SK-N-SH (cell line): ENCODE measurements around the gene GALR2. TPM values are rescaled to one million over a fixed set of nuclear protein-coding genes. Genes with fewer than 3 reads are reported as not detected.

Experiments
- CTCF ChIA-PET: fragments of 300-600, 350-600 bp; formaldehyde crosslinking; extraction: SDS; loops from one replicate; lab custom pipeline; 2021; lab: Yijun Ruan, JAX
- POLR2A ChIA-PET: fragments of 350-600 bp; sonication (Branson Sonifier 250); formaldehyde crosslinking; extraction: SDS; loops from one replicate; lab custom pipeline; 2020; ENCODE audit warnings: antibody characterized with exemption, inconsistent platforms; lab: Yijun Ruan, JAX
- DNase-seq: peaks from one replicate; pipeline ENCODE4 v3.0.0; 2012
- H2AFZ ChIP-seq: fragments of 200-600 bp; sonication (generic); 2 replicates; pipeline ENCODE4 v1.8.1; 2016; ENCODE audit warnings: antibody characterized with exemption, mild to moderate bottlenecking, low read depth
- H3F3A ChIP-seq: fragments of 200-600 bp; sonication (generic); replicated peaks from 2 replicates; pipeline ENCODE3; 2016; ENCODE audit warnings: antibody characterized with exemption, mild to moderate bottlenecking; ENCODE audit not compliant: insufficient read depth
- H3K27ac ChIP-seq, 2 experiments: fragments of 200-500 bp in 1 of 2; fragments of 200-600 bp in 1 of 2; sonication (Bioruptor generic) in 1 of 2; sonication (generic), shearing (Covaris generic) in 1 of 2; 2 replicates each; pipeline versions ENCODE4 v1.5.1 to v1.6.1; 2014 to 2016; ENCODE audit warnings: low read depth in 2 of 2, inconsistent platforms in 1 of 2, low read length in 1 of 2, mild to moderate bottlenecking in 1 of 2, mixed read lengths in 1 of 2
- H3K27me3 ChIP-seq: fragments of 200-600 bp; sonication (generic), shearing (Covaris generic); 2 replicates; pipeline ENCODE4 v1.6.1; 2016; ENCODE audit warnings: mixed run types; ENCODE audit not compliant: insufficient read depth
- H3K36me3 ChIP-seq, 2 experiments: fragments of 200-500 bp in 1 of 2; fragments of 200-600 bp in 1 of 2; sonication (Bioruptor generic) in 1 of 2; sonication (generic) in 1 of 2; replicated peaks in 1 of 2; 2 replicates each; pipeline versions ENCODE3 to v1.5.1; 2014 to 2016; ENCODE audit warnings: low read length in 1 of 2, mild to moderate bottlenecking in 1 of 2; ENCODE audit not compliant: insufficient read depth in 2 of 2, control insufficient read depth in 1 of 2
- H3K4me1 ChIP-seq, 2 experiments: fragments of 200-500 bp in 1 of 2; fragments of 200-600 bp in 1 of 2; sonication (Bioruptor generic) in 1 of 2; sonication (generic), shearing (Covaris generic) in 1 of 2; 2 replicates each; pipeline versions ENCODE4 v1.5.1 to v1.6.1; 2014 to 2016; ENCODE audit warnings: low read depth in 1 of 2, low read length in 1 of 2, mixed run types in 1 of 2; ENCODE audit not compliant: insufficient read depth in 2 of 2, control insufficient read depth in 1 of 2
- H3K4me2 ChIP-seq: fragments of 200-600 bp; sonication (generic), shearing (Covaris generic); 2 replicates; pipeline ENCODE4 v1.6.1; 2017; ENCODE audit warnings: mixed run types
- H3K4me3 ChIP-seq, 2 experiments: fragments of 200-500 bp in 1 of 2; fragments of 200-600 bp in 1 of 2; sonication (Bioruptor generic) in 1 of 2; sonication (generic), shearing (Covaris generic) in 1 of 2; 2 replicates each; pipeline versions ENCODE4 v1.5.1 to v1.8.1; 2014 to 2016; ENCODE audit warnings: low read depth in 2 of 2, inconsistent platforms in 1 of 2, low read length in 1 of 2, mild to moderate bottlenecking in 1 of 2, mixed read lengths in 1 of 2, moderate library complexity in 1 of 2
- H3K79me2 ChIP-seq: fragments of 200-600 bp; sonication (generic); 2 replicates; pipeline ENCODE4 v1.8.1; 2017; ENCODE audit warnings: mild to moderate bottlenecking; ENCODE audit not compliant: insufficient read depth
- H3K9ac ChIP-seq: fragments of 200-600 bp; sonication (generic); 2 replicates; pipeline ENCODE4 v1.6.1; 2017; ENCODE audit warnings: mixed run types
- H3K9me2 ChIP-seq: fragments of 200-600 bp; sonication (generic); 2 replicates; pipeline ENCODE4 v1.6.1; 2017; ENCODE audit warnings: mixed run types
- H3K9me3 ChIP-seq: fragments of 200-600 bp; sonication (generic); 2 replicates; pipeline ENCODE4 v1.6.1; 2017; ENCODE audit warnings: mixed run types, mild to moderate bottlenecking, moderate library complexity
- H4K20me1 ChIP-seq: fragments of 200-600 bp; sonication (generic); 2 replicates; pipeline ENCODE4 v1.6.1; 2017; ENCODE audit warnings: mild to moderate bottlenecking, mixed run types; ENCODE audit not compliant: insufficient read depth
- EP300 ChIP-seq, 2 experiments: IDR thresholded peaks; 2 replicates each; pipeline versions ENCODE4 v1.4.0 to v1.6.1; 2012; ENCODE audit warnings: borderline replicate concordance in 1 of 2, low read depth in 1 of 2, low read length in 1 of 2
- GABPA ChIP-seq: IDR thresholded peaks from 2 replicates; pipeline ENCODE4 v1.4.0; 2012; ENCODE audit warnings: low read depth, mild to moderate bottlenecking
- GATA2 ChIP-seq: sonication (generic); formaldehyde crosslinking; IDR thresholded peaks from 2 replicates; pipeline ENCODE4 v1.5.0; 2020; ENCODE audit warnings: mild to moderate bottlenecking, missing genetic modification reagents
- MEF2A ChIP-seq: IDR thresholded peaks from 2 replicates; pipeline ENCODE4 v1.4.0; 2012; ENCODE audit warnings: low read depth, borderline replicate concordance
- NRF1 ChIP-seq: IDR thresholded peaks from 2 replicates; pipeline ENCODE4 v1.6.1; 2012; ENCODE audit warnings: low read depth, mild to moderate bottlenecking, low read length
- RAD21 ChIP-seq: IDR thresholded peaks from 2 replicates; pipeline ENCODE4 v1.6.1; 2012; ENCODE audit warnings: mild to moderate bottlenecking, low read length
- RXRA ChIP-seq: IDR thresholded peaks from 2 replicates; pipeline ENCODE4 v1.4.0; 2012; ENCODE audit warnings: low read depth, mild to moderate bottlenecking, borderline replicate concordance
- SIN3A ChIP-seq: IDR thresholded peaks from 2 replicates; pipeline ENCODE4 v1.6.1; 2012; ENCODE audit warnings: low read depth, mild to moderate bottlenecking, low read length, moderate library complexity, borderline replicate concordance
- TEAD4 ChIP-seq: IDR thresholded peaks from 2 replicates; pipeline ENCODE4 v1.4.0; 2012; ENCODE audit warnings: mild to moderate bottlenecking, borderline replicate concordance; ENCODE audit not compliant: insufficient read depth
- YY1 ChIP-seq: IDR thresholded peaks from 2 replicates; pipeline ENCODE4 v1.4.0; 2012; ENCODE audit warnings: low read depth, mild to moderate bottlenecking
- WGBS: methylation state at CpG from one replicate; pipeline ENCODE4 v1.1.6; 2017; ENCODE audit warnings: low lambda C conversion rate; 5-methylcytosine and 5-hydroxymethylcytosine counted together
- polyA plus RNA-seq, 3 experiments: library from polyadenylated mRNA; depleted of rRNA; stranded (reverse); fragments of >200 nt; gene quantifications; 2 replicates each; pipeline ENCODE4 v1.2.3, GENCODE V29; 2012
- TF ChIP-seq, protein P1 (sequence below): IDR thresholded peaks from 2 replicates; pipeline ENCODE4 v1.4.0; 2012; ENCODE audit warnings: low read depth
- TF ChIP-seq, protein P2 (sequence below): fragments of 150-350 bp; IDR thresholded peaks from 2 replicates; pipeline ENCODE4 v1.6.1; 2017; ENCODE audit warnings: antibody characterized with exemption, low read length, low read depth, borderline replicate concordance
- TF ChIP-seq, protein P3 (sequence below): fragments of 200-600 bp; sonication (generic); IDR thresholded peaks from 2 replicates; pipeline ENCODE4 v1.6.1; 2017; ENCODE audit warnings: antibody characterized with exemption, mild to moderate bottlenecking, moderate library complexity

GALR2 gene
- polyA plus RNA-seq, 1 of the 3 experiments (the other 2 are of a cell fraction), result 0.05 TPM

DNA sequence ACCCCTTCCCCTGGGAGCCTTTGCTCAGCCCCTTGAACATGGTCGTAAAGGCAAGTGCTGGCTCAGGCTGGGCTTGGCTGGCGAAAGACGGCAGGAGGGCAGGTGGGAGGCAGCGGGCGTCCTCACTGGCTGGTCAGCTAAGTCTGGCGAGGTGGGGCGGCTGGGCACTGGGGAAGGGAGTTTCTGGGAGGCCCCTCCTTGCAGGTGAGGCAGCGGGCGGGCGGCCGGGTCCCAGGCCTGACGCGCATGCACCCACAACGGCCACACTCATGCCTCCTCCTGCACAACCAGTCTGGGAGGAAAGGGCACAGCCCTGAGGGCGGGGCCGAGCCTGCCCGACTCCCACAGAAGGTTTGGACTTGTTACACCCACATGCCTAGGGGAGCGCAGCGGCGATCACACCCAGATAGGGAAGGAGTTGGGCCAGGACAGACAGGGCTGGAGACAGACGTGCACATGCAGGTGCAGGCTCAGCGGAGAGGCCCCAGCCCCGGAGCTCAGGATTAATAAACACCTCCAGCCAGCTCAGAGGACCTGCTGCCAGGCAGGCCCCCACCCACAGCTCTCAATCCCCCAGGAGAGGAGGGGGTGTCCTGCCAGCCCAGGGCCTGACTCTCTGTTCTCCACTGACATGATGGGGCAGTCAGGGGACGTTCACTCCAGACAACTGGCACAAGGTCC is 47.3 kb upstream of the GALR2 start, which contains the start of gene EVPL:
EVPL (minus strand) TSS at position 148 of the 681 bp plus-strand sequence; CDS start at position 40, 108 bp downstream.
- Histone ChIP-seq H3K36me3 (no peaks in the 10 kb centered on the region), H3F3A (peaks cover 9% of the 10 kb centered on the region), H3K9me3 (no peaks in the 10 kb centered on the region), H3K4me2 (no peak within 1 kb of the TSS), H4K20me1 (no peaks in the 10 kb centered on the region), H3K27me3 (no peaks in the 10 kb centered on the region), H3K27ac (no peak within 1 kb of the TSS), H3K4me1 (peaks cover 9 to 13% of the 10 kb centered on the region in 2 experiments; a peak in 3 of 4 replicates), H3K9me2 (no peaks in the 10 kb centered on the region), H3K9ac (no peak within 1 kb of the TSS), H2AFZ (no peak within 1 kb of the TSS), H3K79me2 (no peaks in the 10 kb centered on the region), H3K4me3 (no peak within 1 kb of the TSS)
- 89% methylated on average over 23 of the region's 24 CpGs for WGBS
- ChIA-PET CTCF (interaction anchor here (1.1 to 13.5 kb wide), 4 partner anchors 10 to 252 kb away, joined by 3 to 133 read pairs (median 4); no protein-coding TSS in a partner anchor), POLR2A (interaction anchor here (0.6 kb wide), 1 partner anchor 9 kb away, joined by 7 read pairs; no protein-coding TSS in a partner anchor)
- TF ChIP-seq TEAD4 (no peak), MEF2A (no peak), YY1 (no peak), GABPA (no peak), SIN3A (no peak), NRF1 (no peak), RXRA (no peak), EP300 (IDR thresholded peaks at IDR 0.05; ENCODE audit: borderline replicate concordance in 1 of 2, low read depth in 1 of 2, low read length in 1 of 2) (no peak), GATA2 (CRISPR knock-in tag) (no peak)
- TF ChIP-seq, protein P1, sequence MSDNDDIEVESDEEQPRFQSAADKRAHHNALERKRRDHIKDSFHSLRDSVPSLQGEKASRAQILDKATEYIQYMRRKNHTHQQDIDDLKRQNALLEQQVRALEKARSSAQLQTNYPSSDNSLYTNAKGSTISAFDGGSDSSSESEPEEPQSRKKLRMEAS, result no peak
- DNase-seq, result no peak

GRCh38 chr17:76032073-76032779 is 42.4 kb upstream of the GALR2 start:
- Histone ChIP-seq H3K79me2 (no peaks in the 10 kb centered on the region), H3K27ac (no peak overlapping the region), H3K9me2 (no peaks in the 10 kb centered on the region), H3K9ac (no peak overlapping the region), H3K4me3 (no peak overlapping the region), H4K20me1 (no peaks in the 10 kb centered on the region), H3K27me3 (no peaks in the 10 kb centered on the region), H3K4me2 (no peak overlapping the region)
- ChIA-PET CTCF (interaction anchor here (0.7 to 13.5 kb wide), 9 partner anchors 12 to 353 kb away, joined by 3 to 133 read pairs (median 4); no protein-coding TSS in a partner anchor), POLR2A (no interaction called here)
- WGBS, result 80% methylated on average over 15 of the region's 20 CpGs
- TF ChIP-seq, protein P2, sequence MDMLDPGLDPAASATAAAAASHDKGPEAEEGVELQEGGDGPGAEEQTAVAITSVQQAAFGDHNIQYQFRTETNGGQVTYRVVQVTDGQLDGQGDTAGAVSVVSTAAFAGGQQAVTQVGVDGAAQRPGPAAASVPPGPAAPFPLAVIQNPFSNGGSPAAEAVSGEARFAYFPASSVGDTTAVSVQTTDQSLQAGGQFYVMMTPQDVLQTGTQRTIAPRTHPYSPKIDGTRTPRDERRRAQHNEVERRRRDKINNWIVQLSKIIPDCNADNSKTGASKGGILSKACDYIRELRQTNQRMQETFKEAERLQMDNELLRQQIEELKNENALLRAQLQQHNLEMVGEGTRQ, result no peak
- TF ChIP-seq, protein P3, sequence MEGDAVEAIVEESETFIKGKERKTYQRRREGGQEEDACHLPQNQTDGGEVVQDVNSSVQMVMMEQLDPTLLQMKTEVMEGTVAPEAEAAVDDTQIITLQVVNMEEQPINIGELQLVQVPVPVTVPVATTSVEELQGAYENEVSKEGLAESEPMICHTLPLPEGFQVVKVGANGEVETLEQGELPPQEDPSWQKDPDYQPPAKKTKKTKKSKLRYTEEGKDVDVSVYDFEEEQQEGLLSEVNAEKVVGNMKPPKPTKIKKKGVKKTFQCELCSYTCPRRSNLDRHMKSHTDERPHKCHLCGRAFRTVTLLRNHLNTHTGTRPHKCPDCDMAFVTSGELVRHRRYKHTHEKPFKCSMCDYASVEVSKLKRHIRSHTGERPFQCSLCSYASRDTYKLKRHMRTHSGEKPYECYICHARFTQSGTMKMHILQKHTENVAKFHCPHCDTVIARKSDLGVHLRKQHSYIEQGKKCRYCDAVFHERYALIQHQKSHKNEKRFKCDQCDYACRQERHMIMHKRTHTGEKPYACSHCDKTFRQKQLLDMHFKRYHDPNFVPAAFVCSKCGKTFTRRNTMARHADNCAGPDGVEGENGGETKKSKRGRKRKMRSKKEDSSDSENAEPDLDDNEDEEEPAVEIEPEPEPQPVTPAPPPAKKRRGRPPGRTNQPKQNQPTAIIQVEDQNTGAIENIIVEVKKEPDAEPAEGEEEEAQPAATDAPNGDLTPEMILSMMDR, result peak; percentile 26; the same call in 1 of the 2 replicates
- TF ChIP-seq RAD21, result 0 out of 2 replicates have a peak, but pooled peaks have one; percentile 2
- TF ChIP-seq, all 33 proteins: peak for 2
- Histone ChIP-seq H3K36me3 (no peaks in the 10 kb centered on the region), H2AFZ (no peak overlapping the region), H3F3A (peaks cover 9% of the 10 kb centered on the region), H3K9me3 (no peaks in the 10 kb centered on the region), H3K4me1 (peaks cover 9 to 23% of the 10 kb centered on the region in 2 experiments; a peak in 3 of 4 replicates)
- peak; percentile 57 for DNase-seq
